Ishikawa (cell line): ENCODE data around the gene ARFGAP3.

Source experiments
- CEBPB ChIP-seq: IDR thresholded peaks from 2 replicates; pipeline ENCODE4 v1.6.1; 2012
- CREB1 ChIP-seq: IDR thresholded peaks from 2 replicates; pipeline ENCODE4 v1.6.1; 2012; ENCODE audit warnings: low read depth
- EGR1 ChIP-seq: IDR thresholded peaks from 2 replicates; pipeline ENCODE4 v1.6.1; 2012
- EP300 ChIP-seq: IDR thresholded peaks from 2 replicates; pipeline ENCODE4 v1.6.1; 2012; ENCODE audit warnings: borderline replicate concordance
- FOXM1 ChIP-seq: IDR thresholded peaks from 2 replicates; pipeline ENCODE4 v1.6.1; 2012; ENCODE audit warnings: low read depth, borderline replicate concordance
- MAX ChIP-seq: IDR thresholded peaks from 2 replicates; pipeline ENCODE4 v1.6.1; 2012
- NFIC ChIP-seq: IDR thresholded peaks from 2 replicates; pipeline ENCODE4 v1.6.1; 2012
- RAD21 ChIP-seq: IDR thresholded peaks from 2 replicates; pipeline ENCODE4 v1.6.1; 2012; ENCODE audit warnings: low read depth
- TAF1 ChIP-seq: IDR thresholded peaks from 2 replicates; pipeline ENCODE4 v1.6.1; 2012; ENCODE audit warnings: low read depth, mild to moderate bottlenecking
- TCF12 ChIP-seq: IDR thresholded peaks from 2 replicates; pipeline ENCODE4 v1.6.1; 2012; ENCODE audit warnings: low read depth
- TEAD4 ChIP-seq: IDR thresholded peaks from 2 replicates; pipeline ENCODE4 v1.6.1; 2012
- USF1 ChIP-seq: IDR thresholded peaks from 2 replicates; pipeline ENCODE4 v1.6.1; 2012
- YY1 ChIP-seq: IDR thresholded peaks from 2 replicates; pipeline ENCODE4 v1.6.1; 2012; ENCODE audit warnings: low read depth
- ZBTB7A ChIP-seq: IDR thresholded peaks from 2 replicates; pipeline ENCODE4 v1.6.1; 2012; ENCODE audit warnings: low read depth
- TF ChIP-seq, protein P1 (sequence below): IDR thresholded peaks from 2 replicates; pipeline ENCODE4 v1.6.1; 2012; ENCODE audit warnings: low read depth, mild to moderate bottlenecking

Gene ARFGAP3

DNA sequence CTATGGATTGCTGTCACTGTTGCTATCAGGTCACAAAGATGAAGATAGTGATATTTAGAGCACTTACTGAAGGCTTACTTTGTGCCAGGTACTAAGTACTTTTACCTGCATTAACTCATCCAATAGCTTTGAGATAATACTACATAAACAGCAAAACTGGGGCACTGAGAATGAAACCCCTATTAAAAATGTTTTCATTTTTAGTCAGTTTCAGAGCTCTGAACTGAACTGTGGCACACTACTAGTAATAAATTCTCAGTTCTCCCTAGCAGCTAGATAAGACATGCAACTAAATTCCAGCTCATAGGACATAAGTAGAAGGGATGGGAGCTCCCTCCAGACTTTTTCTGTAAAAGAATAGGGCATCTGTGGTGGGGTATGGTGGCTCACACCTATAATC, 24.0 kb downstream of the ARFGAP3 start:
- no peak for TF ChIP-seq CREB1
- no peak for TF ChIP-seq EGR1
- TF ChIP-seq, protein P1, sequence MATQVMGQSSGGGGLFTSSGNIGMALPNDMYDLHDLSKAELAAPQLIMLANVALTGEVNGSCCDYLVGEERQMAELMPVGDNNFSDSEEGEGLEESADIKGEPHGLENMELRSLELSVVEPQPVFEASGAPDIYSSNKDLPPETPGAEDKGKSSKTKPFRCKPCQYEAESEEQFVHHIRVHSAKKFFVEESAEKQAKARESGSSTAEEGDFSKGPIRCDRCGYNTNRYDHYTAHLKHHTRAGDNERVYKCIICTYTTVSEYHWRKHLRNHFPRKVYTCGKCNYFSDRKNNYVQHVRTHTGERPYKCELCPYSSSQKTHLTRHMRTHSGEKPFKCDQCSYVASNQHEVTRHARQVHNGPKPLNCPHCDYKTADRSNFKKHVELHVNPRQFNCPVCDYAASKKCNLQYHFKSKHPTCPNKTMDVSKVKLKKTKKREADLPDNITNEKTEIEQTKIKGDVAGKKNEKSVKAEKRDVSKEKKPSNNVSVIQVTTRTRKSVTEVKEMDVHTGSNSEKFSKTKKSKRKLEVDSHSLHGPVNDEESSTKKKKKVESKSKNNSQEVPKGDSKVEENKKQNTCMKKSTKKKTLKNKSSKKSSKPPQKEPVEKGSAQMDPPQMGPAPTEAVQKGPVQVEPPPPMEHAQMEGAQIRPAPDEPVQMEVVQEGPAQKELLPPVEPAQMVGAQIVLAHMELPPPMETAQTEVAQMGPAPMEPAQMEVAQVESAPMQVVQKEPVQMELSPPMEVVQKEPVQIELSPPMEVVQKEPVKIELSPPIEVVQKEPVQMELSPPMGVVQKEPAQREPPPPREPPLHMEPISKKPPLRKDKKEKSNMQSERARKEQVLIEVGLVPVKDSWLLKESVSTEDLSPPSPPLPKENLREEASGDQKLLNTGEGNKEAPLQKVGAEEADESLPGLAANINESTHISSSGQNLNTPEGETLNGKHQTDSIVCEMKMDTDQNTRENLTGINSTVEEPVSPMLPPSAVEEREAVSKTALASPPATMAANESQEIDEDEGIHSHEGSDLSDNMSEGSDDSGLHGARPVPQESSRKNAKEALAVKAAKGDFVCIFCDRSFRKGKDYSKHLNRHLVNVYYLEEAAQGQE: no peak
- no peak for TF ChIP-seq MAX
- TF ChIP-seq ZBTB7A: no peak
- no peak for TF ChIP-seq TCF12
- TF ChIP-seq NFIC: no peak
- TF ChIP-seq RAD21: no peak
- no peak for TF ChIP-seq YY1
- TF ChIP-seq FOXM1: no peak
- TF ChIP-seq CEBPB: no peak
- TF ChIP-seq TEAD4: no peak
- TF ChIP-seq TAF1: no peak
- TF ChIP-seq USF1: no peak
- TF ChIP-seq EP300: no peak

- TF ChIP-seq CEBPB (no peak), TCF12 (no peak), CREB1 (no peak), EGR1 (no peak), TEAD4 (no peak), YY1 (no peak), TAF1 (no peak), USF1 (no peak), MAX (no peak), FOXM1 (no peak), NFIC (no peak), ZBTB7A (no peak), EP300 (no peak), RAD21 (no peak)
- TF ChIP-seq, protein P1: no peak
Measured at GRCh38 chr22:42831712-42832111, 25.4 kb downstream of the ARFGAP3 start.

GRCh38 chr22:42830161-42830560, 26.9 kb downstream of the ARFGAP3 start:
- TF ChIP-seq ZBTB7A (no peak), FOXM1 (no peak), TEAD4 (no peak), EP300 (no peak), TCF12 (no peak), TAF1 (no peak), USF1 (no peak), MAX (no peak), CEBPB (no peak), RAD21 (no peak), YY1 (no peak), NFIC (no peak)
- TF ChIP-seq, protein P1: no peak

GRCh38 chr22:42829302-42829701, 27.8 kb downstream of the ARFGAP3 start:
- TF ChIP-seq MAX: no peak
- no peak for TF ChIP-seq USF1
- TF ChIP-seq CREB1: no peak
- TF ChIP-seq EP300: no peak
- no peak for TF ChIP-seq NFIC
- no peak for TF ChIP-seq RAD21
- no peak for TF ChIP-seq CEBPB
- TF ChIP-seq ZBTB7A: no peak
- no peak for TF ChIP-seq EGR1
- TF ChIP-seq, protein P1: no peak
- TF ChIP-seq TCF12: no peak
- TF ChIP-seq FOXM1: no peak
- no peak for TF ChIP-seq TAF1
